GM12891 (cell line): ENCODE data around the gene MRTFB.

ENCODE experiments used
- POLR2A ChIP-seq: IDR thresholded peaks from 2 replicates; pipeline ENCODE4 v1.6.1; 2011; ENCODE audit warnings: low read depth, low read length, control low read depth
- POLR2AphosphoS5 ChIP-seq: IDR thresholded peaks from 2 replicates; pipeline ENCODE4 v1.6.1; 2011; ENCODE audit warnings: low read depth, low read length, control low read depth
- POU2F2 ChIP-seq: IDR thresholded peaks from 2 replicates; pipeline ENCODE4 v1.6.1; 2011; ENCODE audit warnings: low read depth, mild to moderate bottlenecking, control low read depth, low read length, moderate library complexity
- TAF1 ChIP-seq: IDR thresholded peaks from 2 replicates; pipeline ENCODE4 v1.6.1; 2011; ENCODE audit warnings: low read depth, low read length, control low read depth

DNA sequence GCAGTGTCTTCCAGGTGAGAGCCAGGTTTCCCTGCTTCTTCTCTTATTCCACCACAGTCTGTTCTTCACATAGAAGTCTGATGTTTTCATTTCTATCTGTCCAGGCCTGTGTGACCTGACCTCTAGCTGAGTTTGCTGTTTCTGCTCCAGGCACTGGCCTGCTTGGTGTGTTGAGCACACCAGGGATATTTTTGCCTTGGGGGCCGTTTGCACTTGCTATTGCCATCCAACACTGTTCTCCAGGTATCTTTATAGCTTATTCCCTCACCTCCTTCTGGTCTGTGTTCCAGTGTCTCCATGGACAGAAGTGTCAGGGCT lies 41.4 kb downstream of the MRTFB start:
- no peak for TF ChIP-seq POLR2A
- no peak for TF ChIP-seq POLR2AphosphoS5
- no peak for TF ChIP-seq POU2F2
- no peak for TF ChIP-seq TAF1
